Measurements from ENCODE around the gene BMP7. TPM values are rescaled to one million over a fixed set of nuclear protein-coding genes. Genes with fewer than 3 reads are reported as not detected.

BMP7 gene
- total and polyA plus RNA-seq, 2 of the 8 experiments (the other 6 are each of a cell fraction or from before 2014, with no cell fraction given): 9.2 to 14.7 TPM

DNA sequence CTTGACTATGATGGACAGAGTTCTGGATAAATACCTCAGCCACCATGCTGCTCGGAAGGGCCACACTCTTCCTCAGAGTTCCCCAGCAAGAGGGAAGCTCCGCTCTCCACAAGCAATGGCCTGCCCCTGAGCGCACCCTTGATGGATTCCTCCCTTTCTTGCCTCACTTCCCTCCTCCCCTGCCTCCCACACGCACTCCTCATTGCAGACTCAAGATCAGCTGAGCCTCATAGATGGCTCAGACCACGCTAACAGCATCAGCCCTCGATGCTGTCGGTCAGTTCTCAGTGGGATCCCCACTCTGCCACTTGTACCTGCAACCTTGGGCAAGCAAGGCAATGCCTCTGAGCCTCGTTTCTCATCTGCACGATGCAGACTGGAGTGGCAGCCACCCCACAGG is 123.3 kb downstream of the BMP7 start:
- Histone ChIP-seq H2BK20ac (ENCODE audit: low read length) (no peak overlapping the region), H3K4me3 (ENCODE audit: extremely low read depth in 1 of 4, insufficient read depth in 2 of 4, low read depth in 3 of 4, low read length in 4 of 4) (no peak overlapping the region), H3K14ac (ENCODE audit: insufficient read length) (no peak overlapping the region), H3K23me2 (ENCODE audit: low read depth, low read length) (peaks cover 2% of the 10 kb centered on the region; the same call in 1 of the 2 replicates), H3K27ac (ENCODE audit: low read depth, low read length) (no peak overlapping the region), H2AFZ (ENCODE audit: low read length) (no peak overlapping the region), H3K23ac (ENCODE audit: insufficient read length) (no peak overlapping the region), H4K20me1 (replicated peaks in 1 of 2; ENCODE audit: control insufficient read depth in 1 of 2, insufficient read depth in 2 of 2, low read length in 2 of 2) (no peaks in the 10 kb centered on the region), H3K27me3 (replicated peaks in 1 of 4; ENCODE audit: control insufficient read depth in 3 of 4, extremely low read depth in 1 of 4, insufficient read depth in 3 of 4, low read length in 3 of 4) (0 out of 7 replicates have a peak, but pooled peaks cover 0 to 2% (median 0%) of the 10 kb centered on the region in 4 experiments), H2AK5ac (ENCODE audit: low read depth, low read length) (no peak overlapping the region), H3K56ac (replicated peaks; ENCODE audit: insufficient read length, low read depth, low read length) (no peak overlapping the region), H3K79me1 (ENCODE audit: low read depth, low read length) (no peaks in the 10 kb centered on the region), H3K79me2 (ENCODE audit: control insufficient read depth in 1 of 2, insufficient read depth in 2 of 2, low read length in 2 of 2) (no peaks in the 10 kb centered on the region), H3K9me3 (ENCODE audit: insufficient read depth in 2 of 2, low read depth in 1 of 2, low read length in 1 of 2) (no peaks in the 10 kb centered on the region), H3K9ac (replicated peaks in 1 of 4; ENCODE audit: extremely low read depth in 1 of 4, low read depth in 3 of 4, low read length in 3 of 4) (no peak overlapping the region), H4K5ac (ENCODE audit: insufficient read length, low read depth, low read length) (no peak overlapping the region), H2BK120ac (replicated peaks; ENCODE audit: low read depth, low read length) (no peak overlapping the region), H3K18ac (ENCODE audit: extremely low read depth, low read length) (no peak overlapping the region), H3K4me2 (ENCODE audit: insufficient read depth in 1 of 2, low read depth in 2 of 2, low read length in 2 of 2) (no peak overlapping the region), H2BK5ac (ENCODE audit: low read depth, low read length) (no peak overlapping the region), H2BK12ac (ENCODE audit: low read depth, low read length) (no peak overlapping the region), H3K4ac (replicated peaks; ENCODE audit: insufficient read length, low read depth, low read length) (no peak overlapping the region), H4K91ac (replicated peaks; ENCODE audit: insufficient read length, low read length) (no peak overlapping the region), H3K36me3 (ENCODE audit: control insufficient read depth in 2 of 4, insufficient read depth in 4 of 4, low read length in 3 of 4) (no peaks in the 10 kb centered on the region), H3K4me1 (replicated peaks in 1 of 4; ENCODE audit: control insufficient read depth in 3 of 4, insufficient read depth in 4 of 4, low read length in 3 of 4) (no peaks in the 10 kb centered on the region), H4K8ac (ENCODE audit: extremely low read depth, insufficient read depth, low read length) (no peak overlapping the region), H2BK15ac (ENCODE audit: low read length) (no peak overlapping the region)
- 76% methylated on average over 9 of the region's 9 CpGs; no CpG with 5 or more reads in 1 of the 2 experiments for WGBS, 2 experiments (ENCODE audit: extremely low coverage in 1 of 2, insufficient coverage in 1 of 2, insufficient read length in 1 of 2, insufficient replicate concordance in 2 of 2, low coverage in 1 of 2, low lambda C conversion rate in 2 of 2, missing lambda C conversion rate in 1 of 2)
- no peak for DNase-seq (ENCODE audit: low read depth in 1 of 2, low spot score in 2 of 2)
- TF ChIP-seq SRF (IDR thresholded peaks at IDR 0.05; ENCODE audit: low read depth, low read length): no peak
- CTCF ChIA-PET (ENCODE audit: partially characterized antibody): interaction anchor here (1.1 kb wide), 1 partner anchor 148 kb away, joined by 4 read pairs; no protein-coding TSS in a partner anchor
- FAIRE-seq: no peak
- POLR2A ChIA-PET (ENCODE audit: partially characterized antibody): no interaction called here

Measured in H1 (cell line).